Gastroesophageal sphincter (tissue), 3 donors: ENCODE data around the gene ZNF236.

ENCODE experiments used
- POLR2A ChIP-seq, 2 donors: fragments of 450-650 bp; IDR thresholded peaks; one replicate each; pipeline ENCODE4 v1.6.1; 2017; ENCODE audit warnings: antibody characterized with exemption in 2 of 2, mild to moderate bottlenecking in 2 of 2, moderate library complexity in 1 of 2
- TF ChIP-seq, protein P1 (sequence below), 4 experiments: fragments of 200-600 bp in 2 of 4; fragments of 450-650 bp in 2 of 4; sonication (generic) in 1 of 4; IDR thresholded peaks; one replicate each; pipeline ENCODE4 v1.5.1; 2017 to 2019; ENCODE audit warnings: antibody characterized with exemption in 4 of 4, mild to moderate bottlenecking in 2 of 4, moderate library complexity in 2 of 4

DNA sequence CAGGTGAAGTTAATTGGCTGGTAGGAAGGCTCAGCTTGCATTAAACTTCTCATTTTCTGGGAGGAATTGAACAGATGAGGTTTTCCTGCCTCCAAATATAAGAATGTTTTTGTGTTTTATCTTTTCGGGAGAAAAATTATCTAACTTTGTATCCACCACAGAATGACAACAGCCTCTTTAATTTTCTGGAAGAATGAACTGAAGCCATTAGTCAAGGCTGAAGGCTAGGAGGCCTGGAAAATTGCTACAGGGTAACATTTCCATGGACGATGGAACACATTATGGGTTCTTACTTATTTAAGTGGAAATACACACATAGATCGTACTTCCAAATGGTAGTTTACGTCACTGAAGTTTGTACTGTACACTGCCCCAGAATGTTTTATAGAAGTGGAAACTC is 28.0 kb upstream of the ZNF236 start:
- TF ChIP-seq, protein P1, sequence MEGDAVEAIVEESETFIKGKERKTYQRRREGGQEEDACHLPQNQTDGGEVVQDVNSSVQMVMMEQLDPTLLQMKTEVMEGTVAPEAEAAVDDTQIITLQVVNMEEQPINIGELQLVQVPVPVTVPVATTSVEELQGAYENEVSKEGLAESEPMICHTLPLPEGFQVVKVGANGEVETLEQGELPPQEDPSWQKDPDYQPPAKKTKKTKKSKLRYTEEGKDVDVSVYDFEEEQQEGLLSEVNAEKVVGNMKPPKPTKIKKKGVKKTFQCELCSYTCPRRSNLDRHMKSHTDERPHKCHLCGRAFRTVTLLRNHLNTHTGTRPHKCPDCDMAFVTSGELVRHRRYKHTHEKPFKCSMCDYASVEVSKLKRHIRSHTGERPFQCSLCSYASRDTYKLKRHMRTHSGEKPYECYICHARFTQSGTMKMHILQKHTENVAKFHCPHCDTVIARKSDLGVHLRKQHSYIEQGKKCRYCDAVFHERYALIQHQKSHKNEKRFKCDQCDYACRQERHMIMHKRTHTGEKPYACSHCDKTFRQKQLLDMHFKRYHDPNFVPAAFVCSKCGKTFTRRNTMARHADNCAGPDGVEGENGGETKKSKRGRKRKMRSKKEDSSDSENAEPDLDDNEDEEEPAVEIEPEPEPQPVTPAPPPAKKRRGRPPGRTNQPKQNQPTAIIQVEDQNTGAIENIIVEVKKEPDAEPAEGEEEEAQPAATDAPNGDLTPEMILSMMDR (IDR thresholded peaks at IDR 0.05): no peak
- no peak for TF ChIP-seq POLR2A (IDR thresholded peaks at IDR 0.05)
